ENCODE results near the gene CENPN.

Gene CENPN

GRCh38 chr16:81029930-81030604 is 23.1 kb downstream of the CENPN start:
- no peak for DNase-seq (ENCODE audit: low spot score)

- DNase-seq (ENCODE audit: low spot score): peak; percentile 88
These were observed 28.5 kb downstream of the CENPN start, which contains the start of gene ATMIN for GRCh38 chr16:81035398-81035974. TSS of gene ATMIN (plus strand) at chr16:81035842. CDS start at chr16:81035871, 29 bp downstream.

- DNase-seq (ENCODE audit: low spot score): no peak
These were observed 29.1 kb downstream of the CENPN start for GRCh38 chr16:81035975-81036750.

- no peak for DNase-seq (ENCODE audit: low spot score)
These were observed 29.8 kb downstream of the CENPN start for GRCh38 chr16:81036751-81037350.

- DNase-seq (ENCODE audit: low spot score): no peak
These were observed 33.1 kb downstream of the CENPN start for GRCh38 chr16:81040131-81040530.

GRCh38 chr16:81040842-81041241 is 33.8 kb downstream of the CENPN start:
- DNase-seq (ENCODE audit: low spot score): no peak

- no peak for DNase-seq (ENCODE audit: low spot score)
These were observed 34.7 kb downstream of the CENPN start for GRCh38 chr16:81041696-81042095.

- DNase-seq (ENCODE audit: low spot score): no peak
These were observed 35.8 kb downstream of the CENPN start for GRCh38 chr16:81042821-81043220.

GRCh38 chr16:81053761-81054160 is 46.7 kb downstream of the CENPN start:
- DNase-seq (ENCODE audit: low spot score): no peak

GRCh38 chr16:81060576-81061306 is 53.7 kb downstream of the CENPN start:
- no peak for DNase-seq (ENCODE audit: low spot score)

GRCh38 chr16:81061307-81061640 is 54.3 kb downstream of the CENPN start:
- no peak for DNase-seq (ENCODE audit: low spot score)

- DNase-seq (ENCODE audit: low spot score): no peak
These were observed 55.0 kb downstream of the CENPN start for GRCh38 chr16:81061871-81062608.

- no peak for DNase-seq (ENCODE audit: low spot score)
These were observed 59.7 kb downstream of the CENPN start for GRCh38 chr16:81066681-81067080.

- DNase-seq (ENCODE audit: low spot score): no peak
These were observed 60.2 kb downstream of the CENPN start for GRCh38 chr16:81067166-81067565.

- DNase-seq (ENCODE audit: low spot score): no peak
These were observed 62.0 kb downstream of the CENPN start for GRCh38 chr16:81069063-81069462.

- DNase-seq (ENCODE audit: low spot score): no peak
These were observed 64.0 kb downstream of the CENPN start for GRCh38 chr16:81070979-81071378.

GRCh38 chr16:81071805-81072204 is 64.8 kb downstream of the CENPN start:
- DNase-seq (ENCODE audit: low spot score): no peak

- DNase-seq (ENCODE audit: low spot score): no peak
These were observed 66.7 kb downstream of the CENPN start for GRCh38 chr16:81073560-81074330.

- no peak for DNase-seq (ENCODE audit: low spot score)
These were observed 69.6 kb downstream of the CENPN start for GRCh38 chr16:81076566-81077075.

Data from left forelimb (tissue), 1 donor.